Measurements from ENCODE around the gene DRICH1.
"Not testable (repeated sequence)": the region's sequence is repeated elsewhere in the genome, so short reads cannot be mapped to it uniquely, and the experiment has no call there.

DRICH1 gene

GRCh38 chr22:23632178-23632577 lies at the start of gene DRICH1:
Gene DRICH1, minus strand, starts transcription at chr22:23632321. Its CDS starts 298 bp downstream, at chr22:23632023.
- H3K4me3 ChIP-seq (ENCODE audit: low read depth, low read length), result no peak within 1 kb of the TSS
- no peak for TF ChIP-seq CTCF (conservative IDR thresholded peaks at IDR 0.05; ENCODE audit: low read depth, low read length)
- no peak for DNase-seq (ENCODE audit: low read depth)

- no peak overlapping the region for H3K4me3 ChIP-seq (ENCODE audit: low read depth, low read length)
- TF ChIP-seq CTCF (conservative IDR thresholded peaks at IDR 0.05; ENCODE audit: low read depth, low read length), result no peak
- DNase-seq (ENCODE audit: low read depth), result no peak
Observed at GRCh38 chr22:23681026-23681809, 49.1 kb upstream of the DRICH1 start.

- no peak for DNase-seq (ENCODE audit: low read depth)
- TF ChIP-seq CTCF (conservative IDR thresholded peaks at IDR 0.05; ENCODE audit: low read depth, low read length), result no peak
- H3K4me3 ChIP-seq (ENCODE audit: low read depth, low read length), result no peak overlapping the region
Observed at GRCh38 chr22:23678133-23678532, 46.0 kb upstream of the DRICH1 start.

- DNase-seq (ENCODE audit: low read depth), result no peak
- H3K4me3 ChIP-seq (ENCODE audit: low read depth, low read length), result no peak overlapping the region
- no peak for TF ChIP-seq CTCF (conservative IDR thresholded peaks at IDR 0.05; ENCODE audit: low read depth, low read length)
Observed at GRCh38 chr22:23677701-23677995, 45.5 kb upstream of the DRICH1 start.

GRCh38 chr22:23676841-23677700 lies 45.0 kb upstream of the DRICH1 start:
- DNase-seq (ENCODE audit: low read depth), result not testable (repeated sequence)

GRCh38 chr22:23675502-23676415 lies 43.6 kb upstream of the DRICH1 start:
- TF ChIP-seq CTCF (conservative IDR thresholded peaks at IDR 0.05; ENCODE audit: low read depth, low read length), result no peak
- peak; percentile 16 for DNase-seq (ENCODE audit: low read depth)
- no peak overlapping the region for H3K4me3 ChIP-seq (ENCODE audit: low read depth, low read length)

More at GRCh38 chr22:23676841-23677700, 45.0 kb upstream of the DRICH1 start:
- not testable (repeated sequence) for H3K4me3 ChIP-seq (ENCODE audit: low read depth, low read length)

- DNase-seq (ENCODE audit: low read depth); H3K4me3 ChIP-seq (ENCODE audit: low read depth, low read length): not testable (repeated sequence)
Observed at GRCh38 chr22:23674886-23675501, 42.9 kb upstream of the DRICH1 start.
